Epithelial cell of proximal tubule (primary cell): ENCODE data around the gene DEUP1. TPM values are rescaled to one million over a fixed set of nuclear protein-coding genes. Genes with fewer than 3 reads are reported as not detected.

Experiments
- DNase-seq: peaks from one replicate; pipeline ENCODE4 v3.0.0-alpha.2; 2011; ENCODE audit warnings: low read depth
- H3K4me3 ChIP-seq: 2 replicates; pipeline ENCODE4 v1.5.1; 2011; ENCODE audit warnings: low read depth, mild to moderate bottlenecking, low read length
- total RNA-seq: library from RNA; depleted of rRNA; stranded (reverse); fragments of >200 nt; gene quantifications from 2 replicates; pipeline ENCODE4 v1.2.3, GENCODE V29; 2015
- TF ChIP-seq, protein P1 (sequence below): conservative IDR thresholded peaks from 2 replicates; pipeline ENCODE4 v1.5.1; 2012; ENCODE audit warnings: low read depth, mild to moderate bottlenecking, low read length

DEUP1 gene
- total RNA-seq, 1 donor from 2014 or later, result 0.69 TPM

DNA sequence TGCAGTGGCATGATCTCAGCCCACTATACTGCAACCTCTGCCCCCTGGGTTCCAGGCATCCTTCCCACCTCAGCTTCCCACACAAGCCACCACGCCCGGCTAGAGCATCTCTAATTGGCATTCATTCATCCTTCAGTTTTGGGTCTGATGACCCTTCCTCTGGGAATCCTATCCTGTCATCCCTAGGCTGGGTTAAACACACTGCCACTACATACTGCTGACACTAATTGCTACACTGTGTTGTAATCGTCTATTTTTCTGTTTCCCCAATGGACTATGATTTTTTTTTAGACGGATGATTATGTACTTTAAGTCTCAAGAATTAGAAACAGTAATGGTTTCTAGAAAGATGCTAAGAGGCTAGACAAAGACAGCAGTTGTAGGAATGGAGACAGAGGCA lies 62.8 kb downstream of the DEUP1 start:
- TF ChIP-seq, protein P1, sequence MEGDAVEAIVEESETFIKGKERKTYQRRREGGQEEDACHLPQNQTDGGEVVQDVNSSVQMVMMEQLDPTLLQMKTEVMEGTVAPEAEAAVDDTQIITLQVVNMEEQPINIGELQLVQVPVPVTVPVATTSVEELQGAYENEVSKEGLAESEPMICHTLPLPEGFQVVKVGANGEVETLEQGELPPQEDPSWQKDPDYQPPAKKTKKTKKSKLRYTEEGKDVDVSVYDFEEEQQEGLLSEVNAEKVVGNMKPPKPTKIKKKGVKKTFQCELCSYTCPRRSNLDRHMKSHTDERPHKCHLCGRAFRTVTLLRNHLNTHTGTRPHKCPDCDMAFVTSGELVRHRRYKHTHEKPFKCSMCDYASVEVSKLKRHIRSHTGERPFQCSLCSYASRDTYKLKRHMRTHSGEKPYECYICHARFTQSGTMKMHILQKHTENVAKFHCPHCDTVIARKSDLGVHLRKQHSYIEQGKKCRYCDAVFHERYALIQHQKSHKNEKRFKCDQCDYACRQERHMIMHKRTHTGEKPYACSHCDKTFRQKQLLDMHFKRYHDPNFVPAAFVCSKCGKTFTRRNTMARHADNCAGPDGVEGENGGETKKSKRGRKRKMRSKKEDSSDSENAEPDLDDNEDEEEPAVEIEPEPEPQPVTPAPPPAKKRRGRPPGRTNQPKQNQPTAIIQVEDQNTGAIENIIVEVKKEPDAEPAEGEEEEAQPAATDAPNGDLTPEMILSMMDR, result no peak
- H3K4me3 ChIP-seq, result no peak overlapping the region
- no peak for DNase-seq

DNA sequence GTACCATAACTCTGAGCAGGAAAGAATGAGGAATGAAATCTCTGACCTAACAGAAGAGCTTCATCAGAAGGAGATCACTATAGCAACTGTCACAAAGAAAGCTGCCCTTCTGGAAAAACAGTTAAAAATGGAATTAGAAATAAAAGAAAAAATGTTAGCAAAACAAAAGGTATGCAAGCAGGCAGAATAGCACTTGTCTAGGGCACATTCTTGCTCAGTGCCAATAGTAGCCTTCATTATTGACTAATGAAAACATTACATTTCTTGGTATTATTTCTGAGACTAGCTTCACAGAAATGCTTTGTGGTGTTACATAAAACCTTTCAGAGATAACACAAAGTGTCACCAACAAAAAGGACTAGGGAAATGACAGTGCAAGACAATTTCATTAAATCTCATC lies 63.9 kb downstream of the DEUP1 start:
- H3K4me3 ChIP-seq, result no peak overlapping the region
- no peak for DNase-seq
- TF ChIP-seq, protein P1, result no peak

DNA sequence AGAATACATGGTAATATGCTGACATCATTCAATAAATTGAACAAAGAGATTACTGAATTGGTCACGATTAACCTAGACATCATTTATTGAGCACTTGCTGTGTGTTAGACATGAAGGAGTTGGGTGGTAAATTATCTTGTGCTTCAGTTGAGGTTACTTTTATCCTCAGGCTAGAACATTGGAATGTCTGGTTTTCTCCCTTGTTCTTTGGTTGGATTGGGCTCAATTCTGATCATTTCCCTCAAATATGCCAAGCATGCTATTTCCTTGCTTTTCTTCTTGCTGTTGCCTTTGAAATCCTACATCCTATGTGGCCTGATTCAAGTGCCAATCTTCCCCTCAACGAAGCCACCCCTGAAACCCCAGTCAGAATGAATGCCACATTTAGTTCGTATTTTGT lies 65.8 kb downstream of the DEUP1 start:
- TF ChIP-seq, protein P1, result no peak
- no peak overlapping the region for H3K4me3 ChIP-seq
- no peak for DNase-seq

DNA sequence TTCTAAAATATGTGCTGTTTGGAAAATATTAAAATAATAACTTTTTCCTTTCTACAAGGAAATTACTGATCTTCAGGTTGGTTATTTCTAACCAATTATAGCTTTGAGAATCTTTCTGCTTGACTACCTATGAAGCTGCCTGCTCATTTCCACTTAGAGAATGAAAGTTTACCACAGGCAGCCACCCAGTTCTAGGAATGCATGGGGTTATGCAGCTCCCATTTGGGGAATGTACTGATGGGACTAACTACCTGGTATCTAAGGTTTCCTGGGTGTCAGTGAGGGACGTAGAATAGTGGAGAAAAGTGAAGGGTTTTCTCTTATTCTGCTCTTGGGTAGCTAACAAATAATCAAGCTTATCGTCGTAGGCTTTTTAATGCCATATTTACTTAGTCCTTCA lies 73.4 kb downstream of the DEUP1 start:
- H3K4me3 ChIP-seq, result no peak overlapping the region
- no peak for DNase-seq
- TF ChIP-seq, protein P1, result no peak

DNA sequence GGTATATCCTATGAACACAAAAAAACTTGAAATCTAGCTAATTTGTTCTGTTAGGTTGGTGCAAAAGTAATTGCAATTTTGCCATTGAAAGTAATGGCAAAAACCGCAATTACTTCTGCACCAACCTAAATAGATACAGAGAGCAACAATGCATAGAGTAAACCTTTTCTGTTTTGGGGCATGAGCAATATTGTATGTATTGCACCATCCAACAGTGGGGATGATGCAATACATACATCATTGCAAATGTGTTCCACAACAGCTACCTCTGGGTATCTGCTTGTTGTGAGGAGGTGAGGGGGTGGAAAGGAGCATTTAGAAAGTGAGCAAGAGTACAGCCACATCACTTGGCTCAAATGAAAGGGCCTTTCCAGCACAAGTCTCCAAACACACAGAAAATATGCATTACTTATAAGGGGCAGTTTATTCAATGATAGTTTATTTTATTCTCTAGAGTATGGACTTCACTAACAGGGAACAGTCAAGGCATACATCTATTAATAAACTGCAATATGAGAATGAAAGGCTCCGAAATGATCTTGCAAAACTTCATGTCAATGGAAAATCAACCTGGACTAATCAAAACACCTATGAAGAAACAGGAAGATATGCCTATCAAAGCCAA lies 77.3 kb downstream of the DEUP1 start:
- no peak overlapping the region for H3K4me3 ChIP-seq
- TF ChIP-seq, protein P1, result no peak
- DNase-seq, result no peak

DNA sequence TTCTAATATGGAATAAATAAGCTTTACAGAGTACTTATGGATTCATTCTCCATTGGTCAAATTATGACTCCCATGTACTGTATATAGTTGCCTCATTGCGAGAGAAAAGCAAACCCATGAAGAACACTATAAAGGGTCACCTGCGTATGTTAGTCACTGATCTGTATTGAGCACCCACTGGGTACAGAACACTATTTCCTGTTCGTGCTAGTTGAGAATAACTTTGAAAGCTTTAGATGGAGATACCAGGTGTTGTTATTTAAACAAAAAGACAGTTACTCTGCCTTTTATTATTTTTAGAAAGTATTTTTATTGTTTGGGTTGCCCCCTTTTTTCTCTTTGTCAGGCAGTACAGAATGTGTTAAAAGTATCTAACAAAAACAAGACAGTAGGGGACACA lies 79.9 kb downstream of the DEUP1 start:
- no peak overlapping the region for H3K4me3 ChIP-seq
- TF ChIP-seq, protein P1, result no peak
- DNase-seq, result no peak

DNA sequence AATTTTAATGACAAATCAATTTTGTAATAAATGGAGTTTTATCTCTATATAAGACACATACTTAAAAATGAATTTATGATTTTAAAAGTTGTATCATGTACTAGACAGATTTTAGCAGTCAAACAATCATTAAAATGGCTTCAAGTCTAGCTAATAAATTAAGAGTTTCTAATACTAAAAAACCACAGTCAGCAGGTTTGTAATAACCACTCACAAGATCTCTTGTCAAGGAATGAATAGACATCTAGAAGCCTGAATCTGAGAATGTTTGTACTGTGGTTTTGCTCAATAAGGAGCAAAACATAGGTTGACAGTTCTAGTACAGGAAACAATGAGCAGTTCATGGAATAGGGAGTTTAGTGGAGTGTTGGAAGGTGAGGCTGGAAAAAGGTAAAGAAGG lies 81.2 kb downstream of the DEUP1 start:
- H3K4me3 ChIP-seq, result no peak overlapping the region
- TF ChIP-seq, protein P1, result no peak
- DNase-seq, result no peak
